Thyroid gland (tissue), 4 donors: ENCODE data around the gene ABCA6.

Experiments used
- POLR2A ChIP-seq, 2 donors: fragments of 450-650 bp; IDR thresholded peaks; one replicate each; pipeline ENCODE4 v1.6.1; 2017; ENCODE audit warnings: antibody characterized with exemption in 2 of 2, mild to moderate bottlenecking in 2 of 2, moderate library complexity in 1 of 2
- TF ChIP-seq, protein P1 (sequence below), 6 experiments: fragments of 200-600 bp in 3 of 6; fragments of 450-650 bp in 3 of 6; sonication (generic) in 3 of 6; IDR thresholded peaks; one replicate each; pipeline ENCODE4 v1.5.1; 2016 to 2019; ENCODE audit warnings: antibody characterized with exemption in 6 of 6, mild to moderate bottlenecking in 2 of 6, inconsistent platforms in 1 of 6, moderate library complexity in 1 of 6

GRCh38 chr17:69154267-69154666 lies 12.6 kb upstream of the ABCA6 start:
- TF ChIP-seq, protein P1, sequence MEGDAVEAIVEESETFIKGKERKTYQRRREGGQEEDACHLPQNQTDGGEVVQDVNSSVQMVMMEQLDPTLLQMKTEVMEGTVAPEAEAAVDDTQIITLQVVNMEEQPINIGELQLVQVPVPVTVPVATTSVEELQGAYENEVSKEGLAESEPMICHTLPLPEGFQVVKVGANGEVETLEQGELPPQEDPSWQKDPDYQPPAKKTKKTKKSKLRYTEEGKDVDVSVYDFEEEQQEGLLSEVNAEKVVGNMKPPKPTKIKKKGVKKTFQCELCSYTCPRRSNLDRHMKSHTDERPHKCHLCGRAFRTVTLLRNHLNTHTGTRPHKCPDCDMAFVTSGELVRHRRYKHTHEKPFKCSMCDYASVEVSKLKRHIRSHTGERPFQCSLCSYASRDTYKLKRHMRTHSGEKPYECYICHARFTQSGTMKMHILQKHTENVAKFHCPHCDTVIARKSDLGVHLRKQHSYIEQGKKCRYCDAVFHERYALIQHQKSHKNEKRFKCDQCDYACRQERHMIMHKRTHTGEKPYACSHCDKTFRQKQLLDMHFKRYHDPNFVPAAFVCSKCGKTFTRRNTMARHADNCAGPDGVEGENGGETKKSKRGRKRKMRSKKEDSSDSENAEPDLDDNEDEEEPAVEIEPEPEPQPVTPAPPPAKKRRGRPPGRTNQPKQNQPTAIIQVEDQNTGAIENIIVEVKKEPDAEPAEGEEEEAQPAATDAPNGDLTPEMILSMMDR (IDR thresholded peaks at IDR 0.05), result no peak
- no peak for TF ChIP-seq POLR2A (IDR thresholded peaks at IDR 0.05)
